Stimulated activated CD8-positive, alpha-beta memory T cell treated with anti-CD3 and anti-CD28 coated beads, Interleukin-15, amount 100 ng/mL, for 4 hours (primary cell): ENCODE measurements around the gene RMDN2.

Experiments
- DNase-seq, 2 donors: peaks; one replicate each; pipeline ENCODE4 v3.0.0-alpha.2; 2020; ENCODE audit warnings: low read depth in 2 of 2

RMDN2 gene, protein sequence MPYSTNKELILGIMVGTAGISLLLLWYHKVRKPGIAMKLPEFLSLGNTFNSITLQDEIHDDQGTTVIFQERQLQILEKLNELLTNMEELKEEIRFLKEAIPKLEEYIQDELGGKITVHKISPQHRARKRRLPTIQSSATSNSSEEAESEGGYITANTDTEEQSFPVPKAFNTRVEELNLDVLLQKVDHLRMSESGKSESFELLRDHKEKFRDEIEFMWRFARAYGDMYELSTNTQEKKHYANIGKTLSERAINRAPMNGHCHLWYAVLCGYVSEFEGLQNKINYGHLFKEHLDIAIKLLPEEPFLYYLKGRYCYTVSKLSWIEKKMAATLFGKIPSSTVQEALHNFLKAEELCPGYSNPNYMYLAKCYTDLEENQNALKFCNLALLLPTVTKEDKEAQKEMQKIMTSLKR

GRCh38 chr2:37925063-37925897 is at the start of gene RMDN2:
Gene RMDN2, plus strand, starts transcription at chr2:37925287. Its CDS starts 3,991 bp downstream, at chr2:37929278.
- DNase-seq, result peak; percentile 55 to 74

DNA sequence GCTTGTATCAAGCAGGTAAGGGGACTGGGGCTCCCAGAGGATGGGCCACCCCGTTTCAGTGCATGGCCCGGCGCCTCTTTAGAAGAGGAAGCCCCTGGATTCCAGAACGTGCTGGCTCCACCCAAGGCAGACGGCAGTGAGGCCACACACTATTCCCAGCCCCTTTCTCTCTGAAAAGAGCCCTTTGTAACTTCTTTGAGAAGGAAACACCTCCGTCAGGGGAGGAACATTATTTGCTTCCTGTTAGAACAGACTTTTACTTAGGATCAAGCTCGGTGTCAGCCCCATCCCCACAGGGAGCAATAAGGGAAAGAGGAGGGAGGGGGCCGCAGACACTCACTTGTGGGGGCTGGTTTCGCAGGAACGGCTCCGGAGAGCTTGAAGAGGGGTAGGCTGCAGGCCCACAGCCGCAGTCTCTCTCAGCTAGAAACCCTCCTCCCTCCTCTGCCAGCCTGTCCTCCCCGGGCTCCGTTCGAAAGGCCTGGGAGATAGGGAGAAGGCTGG is 49.6 kb upstream of the RMDN2 start:
- no peak for DNase-seq

DNA sequence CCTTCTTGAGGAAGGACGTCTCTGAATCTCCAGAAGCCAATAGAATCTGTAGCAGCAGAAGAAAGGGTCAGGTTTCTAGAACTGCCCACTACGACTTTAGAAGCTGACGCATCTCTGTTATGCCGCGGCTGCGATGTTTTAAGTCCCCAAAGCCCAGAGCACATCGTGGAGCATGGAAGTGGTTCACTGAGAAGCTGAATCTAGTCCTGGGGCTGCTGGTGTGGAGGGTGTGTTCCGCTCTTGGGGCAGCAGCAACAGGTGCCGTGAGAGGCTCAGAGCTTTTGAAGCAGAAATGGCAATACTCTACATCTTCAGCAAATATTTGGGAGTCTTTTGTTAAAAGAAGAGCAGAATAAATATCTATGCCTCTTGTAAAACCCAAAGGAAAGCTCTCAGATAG is 48.9 kb upstream of the RMDN2 start:
- no peak for DNase-seq

DNA sequence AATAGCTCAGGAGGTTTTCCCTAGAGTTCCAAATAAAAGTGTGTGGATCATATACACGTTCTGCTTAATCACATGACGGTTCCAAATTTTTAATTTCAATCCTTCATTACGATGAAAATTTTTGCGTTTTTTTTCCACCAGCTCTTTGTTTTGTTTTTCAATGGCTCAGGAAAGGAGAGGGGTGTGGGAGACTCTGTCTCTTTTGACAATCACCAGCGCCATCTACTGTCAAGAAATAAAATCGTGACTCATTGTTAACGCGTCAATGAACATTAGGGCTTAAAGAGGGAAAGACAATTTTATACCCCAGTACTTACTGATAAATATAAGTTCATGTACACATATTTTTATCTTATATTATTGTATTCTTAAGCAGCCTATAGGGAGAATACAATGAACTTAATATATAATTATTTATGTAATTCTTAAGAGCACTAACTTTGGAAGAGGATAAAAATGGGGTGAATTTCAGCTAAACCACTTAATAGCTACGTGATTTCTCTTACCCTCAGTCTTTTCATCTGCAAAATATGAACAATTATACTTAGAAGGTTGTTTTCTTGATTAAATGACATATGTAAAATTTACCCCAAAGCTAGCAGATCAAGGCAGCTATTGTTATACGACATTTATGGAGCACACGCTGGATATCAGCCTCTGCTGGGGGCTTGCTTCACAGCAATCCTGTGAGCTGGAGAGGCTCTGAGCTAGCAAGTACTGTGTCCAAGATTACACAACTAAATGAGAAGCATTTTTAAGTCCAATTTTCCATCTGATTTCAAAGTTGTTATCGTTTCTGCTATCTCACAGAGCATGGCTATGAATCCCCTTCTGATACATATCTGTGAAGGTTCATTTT is 47.4 kb upstream of the RMDN2 start:
- no peak for DNase-seq

- no peak for DNase-seq
These were observed 46.6 kb upstream of the RMDN2 start for GRCh38 chr2:37878536-37878935.

GRCh38 chr2:37880551-37880950 is 44.5 kb upstream of the RMDN2 start:
- DNase-seq, result no peak

DNA sequence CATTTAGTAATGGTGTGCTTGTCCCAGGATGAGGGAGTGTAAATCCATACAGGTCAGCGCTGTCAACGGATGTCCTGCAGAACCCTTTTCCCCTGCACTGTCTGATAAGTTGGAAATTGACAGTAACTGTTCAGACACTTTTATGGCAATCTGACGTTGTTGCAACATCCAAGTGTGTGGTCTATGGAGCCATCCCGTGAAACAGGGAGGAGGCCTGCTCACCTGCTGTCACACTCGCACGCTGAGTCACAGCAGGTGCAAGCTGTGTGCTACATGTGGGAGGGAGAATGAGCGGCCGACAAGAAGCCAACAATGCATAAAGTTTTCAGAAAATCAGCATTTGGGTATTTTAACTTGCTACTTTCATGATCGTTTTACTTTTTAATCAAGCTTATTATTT is 43.7 kb upstream of the RMDN2 start:
- DNase-seq, result no peak

GRCh38 chr2:37882036-37882435 is 43.1 kb upstream of the RMDN2 start:
- no peak for DNase-seq

DNA sequence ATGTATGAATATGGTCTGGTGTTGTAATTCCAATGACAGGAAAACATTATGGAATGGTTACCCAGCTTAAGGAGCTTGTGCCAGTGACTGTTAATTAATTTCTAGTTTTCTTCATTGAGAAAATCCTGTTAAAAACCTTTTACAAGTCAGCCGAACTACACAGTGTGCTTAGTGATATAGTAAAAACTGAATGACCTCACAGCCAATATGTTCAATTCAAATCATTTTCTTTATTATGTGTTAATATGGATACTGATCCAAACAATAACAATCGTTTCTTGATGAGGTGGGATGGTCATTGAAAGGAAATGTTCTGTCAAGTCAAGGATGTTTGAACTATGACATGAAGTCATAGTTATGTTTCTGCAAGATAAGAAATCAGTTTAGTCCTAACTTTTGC is 41.6 kb upstream of the RMDN2 start:
- DNase-seq, result no peak

- no peak for DNase-seq
These were observed 39.6 kb upstream of the RMDN2 start for GRCh38 chr2:37885329-37885993.

GRCh38 chr2:37886745-37887144 is 38.3 kb upstream of the RMDN2 start:
- DNase-seq, result no peak

- no peak for DNase-seq
These were observed 37.8 kb upstream of the RMDN2 start for GRCh38 chr2:37887286-37887685.

GRCh38 chr2:37890893-37891495 is 34.1 kb upstream of the RMDN2 start:
- DNase-seq, result peak; percentile 23 to 29

DNA sequence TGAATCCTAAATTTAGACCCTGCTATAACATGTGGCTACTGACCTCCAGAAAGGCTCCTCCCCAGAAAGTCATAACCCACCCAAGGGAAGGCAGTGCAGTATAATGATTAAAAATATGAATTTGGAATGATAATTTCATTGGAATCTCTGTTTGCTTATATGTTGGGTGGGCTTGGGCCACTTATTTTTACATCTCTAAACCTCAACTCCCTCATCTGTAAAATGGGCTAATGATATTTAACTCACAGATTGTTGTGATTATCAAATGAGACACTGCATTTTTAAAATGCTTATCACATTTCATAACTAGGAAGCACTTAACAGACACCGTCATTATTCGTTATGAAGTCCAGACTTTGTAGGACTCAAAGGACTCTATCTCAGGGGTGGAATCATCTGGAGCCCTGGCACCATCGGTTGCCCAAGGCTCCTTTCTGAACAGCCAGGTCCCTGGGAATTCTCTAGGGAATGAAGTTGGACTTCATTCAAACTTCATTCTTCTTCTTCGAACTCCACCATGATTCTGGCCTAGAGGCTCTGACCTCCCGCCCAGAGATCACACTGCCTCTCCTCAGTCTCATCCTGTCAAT is 33.1 kb upstream of the RMDN2 start:
- DNase-seq, result no peak

DNA sequence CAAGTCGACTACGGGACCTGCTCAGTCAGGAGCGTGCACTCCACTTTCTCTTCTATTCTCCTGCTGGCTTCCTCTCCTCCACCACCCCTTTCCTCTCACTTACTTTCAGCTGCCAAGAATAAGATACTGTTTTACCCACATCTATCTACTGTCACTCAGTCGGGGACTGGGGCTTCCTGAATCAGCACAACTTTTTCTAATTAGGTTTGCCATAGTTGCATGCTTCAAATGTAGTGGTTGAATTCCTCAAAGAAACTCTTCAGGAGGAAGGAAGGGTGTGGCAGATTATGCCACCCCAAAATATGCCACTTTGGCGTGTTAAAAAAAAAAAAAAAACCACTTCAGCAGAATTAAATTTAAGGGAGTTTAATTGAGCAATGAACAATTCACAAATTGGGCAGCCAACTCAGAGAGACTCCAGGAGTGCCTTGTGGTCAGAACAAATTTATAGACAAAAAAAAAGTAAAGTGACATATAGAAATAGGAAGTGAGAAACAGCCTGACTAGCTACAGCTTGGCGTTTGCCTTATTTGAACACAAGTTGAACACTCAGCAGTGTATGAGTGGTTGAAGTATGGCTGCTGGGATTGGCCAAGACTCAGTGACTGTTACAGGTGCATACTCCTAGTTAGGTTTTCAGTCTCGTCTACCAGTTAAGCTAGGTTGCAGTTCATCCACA is 32.5 kb upstream of the RMDN2 start:
- DNase-seq, result no peak

- no peak for DNase-seq
These were observed 31.8 kb upstream of the RMDN2 start for GRCh38 chr2:37893327-37893726.

- DNase-seq, result no peak
These were observed 31.0 kb upstream of the RMDN2 start for GRCh38 chr2:37894047-37894446.

- no peak for DNase-seq
These were observed 30.5 kb upstream of the RMDN2 start for GRCh38 chr2:37894601-37895000.

GRCh38 chr2:37895140-37895539 is 29.9 kb upstream of the RMDN2 start:
- no peak for DNase-seq

GRCh38 chr2:37896319-37896718 is 28.8 kb upstream of the RMDN2 start:
- DNase-seq, result no peak
